IgD-negative memory B cell (primary cell): Measurements from ENCODE around the gene RAB15. TPM values are rescaled to one million over a fixed set of nuclear protein-coding genes. Genes with fewer than 3 reads are reported as not detected.

Experiments
- H3K27ac Mint-ChIP-seq, 3 donors: one replicate each; pipeline ENCODE4 v1.8.0; 2020 to 2022; ENCODE audit warnings: mild to moderate bottlenecking in 3 of 3, mixed read lengths in 3 of 3, moderate library complexity in 1 of 3
- H3K27me3 Mint-ChIP-seq: one replicate; pipeline ENCODE4 v1.8.0; 2021; ENCODE audit warnings: mixed read lengths
- H3K36me3 Mint-ChIP-seq: one replicate; pipeline ENCODE4 v1.8.0; 2020; ENCODE audit warnings: mild to moderate bottlenecking, mixed read lengths
- H3K4me1 Mint-ChIP-seq, 3 donors: one replicate each; pipeline ENCODE4 v1.8.0; 2020 to 2022; ENCODE audit warnings: mixed read lengths in 3 of 3, mild to moderate bottlenecking in 1 of 3
- H3K4me3 Mint-ChIP-seq, 4 donors: one replicate each; pipeline ENCODE4 v1.8.0; 2020 to 2022; ENCODE audit warnings: mild to moderate bottlenecking in 4 of 4, mixed read lengths in 4 of 4, moderate library complexity in 3 of 4
- H3K9me3 Mint-ChIP-seq, 3 donors: one replicate each; pipeline ENCODE4 v1.8.0; 2020 to 2021; ENCODE audit warnings: mixed read lengths in 3 of 3, mild to moderate bottlenecking in 1 of 3
- polyA plus RNA-seq: library from polyadenylated mRNA; unstranded; fragments of 300-500 nt; fragmentation: Illumina TruSeq; gene quantifications from one replicate; pipeline ENCODE4 v1.2.3, GENCODE V29; 2021

The RAB15 gene
- 0.58 TPM for polyA plus RNA-seq

DNA sequence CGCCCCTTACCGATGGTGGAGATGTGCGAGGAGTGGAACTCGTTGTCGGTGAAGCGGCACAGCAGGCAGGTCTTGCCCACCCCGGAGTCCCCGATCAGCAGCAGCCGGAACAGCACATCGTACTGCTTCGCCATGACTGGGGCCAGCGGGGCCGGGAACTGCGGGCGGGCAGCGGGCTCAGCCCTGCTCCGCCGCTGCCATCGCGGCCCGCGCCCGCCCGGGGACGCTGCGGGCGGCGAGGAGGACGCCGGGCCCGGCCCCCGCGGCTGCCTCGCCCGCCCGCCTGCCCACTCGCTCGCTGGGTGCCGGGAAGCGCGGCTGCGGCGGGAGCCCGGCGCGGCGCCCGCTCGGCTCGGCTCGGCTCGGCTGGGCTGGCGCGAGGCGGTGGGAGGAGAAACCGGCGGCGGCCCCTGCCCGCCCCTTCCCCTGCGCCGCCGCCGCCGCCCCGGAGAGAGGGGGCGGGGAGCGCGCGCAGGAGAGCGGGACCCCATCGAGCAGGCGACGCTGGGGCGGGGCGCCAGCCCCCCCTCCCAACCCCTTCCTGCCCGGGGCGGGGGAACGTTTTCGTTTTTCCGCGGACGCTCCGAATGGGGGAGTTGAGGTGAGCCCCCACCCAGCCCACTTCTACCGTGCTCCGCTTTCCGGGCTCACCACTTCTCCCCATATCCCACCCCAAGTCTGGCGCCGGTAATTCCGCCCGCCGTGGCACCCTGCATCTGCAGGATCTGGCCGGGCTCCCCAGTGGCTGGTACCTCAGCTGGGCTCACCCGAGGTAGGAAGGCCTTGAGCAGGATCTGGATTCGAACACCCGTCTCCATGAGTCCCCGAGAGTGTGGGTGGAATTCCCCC, at the start of gene RAB15:
TSS of gene RAB15 (minus strand) at position 394 of the 849 bp plus-strand sequence. CDS start at position 134, 260 bp downstream.
- Mint-ChIP-seq H3K27me3 (peaks cover 14% of the 10 kb centered on the region), H3K4me1 (peaks cover 0 to 3% (median 2%) of the 10 kb centered on the region in 3 donors), H3K4me3 (peak within 1 kb of the TSS; percentile 78 to 93 (median 88)), H3K9me3 (no peaks in the 10 kb centered on the region), H3K27ac (no peak within 1 kb of the TSS), H3K36me3 (peaks cover 2% of the 10 kb centered on the region)

DNA sequence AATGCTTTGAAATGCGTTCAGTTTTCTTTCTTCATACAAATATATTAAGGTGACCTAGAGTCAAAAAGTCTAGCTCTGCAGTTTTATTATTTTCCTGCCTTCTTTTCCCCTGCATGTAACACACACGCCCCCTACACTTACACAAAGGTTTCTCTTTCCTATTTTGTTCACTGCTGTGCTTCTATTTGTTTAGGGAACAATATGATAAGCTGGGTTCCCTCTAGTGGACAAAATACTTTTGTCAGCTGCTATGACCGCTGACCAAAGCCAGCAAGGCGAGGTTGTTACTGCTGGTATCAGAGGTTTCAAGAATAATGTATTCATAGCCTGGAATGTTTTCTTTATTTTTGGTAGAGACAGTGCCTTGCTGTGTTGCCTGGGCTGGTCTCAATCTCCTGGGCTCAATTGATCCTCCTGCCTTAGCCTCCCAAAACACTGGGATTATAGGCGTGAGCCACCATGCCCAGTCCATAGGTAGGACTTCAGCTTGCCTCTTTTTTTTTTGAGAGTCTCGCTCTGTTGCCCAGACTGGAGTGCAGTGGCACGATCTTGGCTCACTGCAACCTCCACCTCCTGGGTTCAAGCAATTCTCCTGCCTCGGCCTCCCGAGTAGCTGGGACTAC, 47.9 kb upstream of the RAB15 start:
- Mint-ChIP-seq H3K27ac (no peak overlapping the region), H3K4me3 (no peak overlapping the region), H3K36me3 (peaks cover 7% of the 10 kb centered on the region), H3K4me1 (peaks cover 0 to 2% (median 2%) of the 10 kb centered on the region in 3 donors), H3K9me3 (no peaks in the 10 kb centered on the region), H3K27me3 (no peaks in the 10 kb centered on the region)

DNA sequence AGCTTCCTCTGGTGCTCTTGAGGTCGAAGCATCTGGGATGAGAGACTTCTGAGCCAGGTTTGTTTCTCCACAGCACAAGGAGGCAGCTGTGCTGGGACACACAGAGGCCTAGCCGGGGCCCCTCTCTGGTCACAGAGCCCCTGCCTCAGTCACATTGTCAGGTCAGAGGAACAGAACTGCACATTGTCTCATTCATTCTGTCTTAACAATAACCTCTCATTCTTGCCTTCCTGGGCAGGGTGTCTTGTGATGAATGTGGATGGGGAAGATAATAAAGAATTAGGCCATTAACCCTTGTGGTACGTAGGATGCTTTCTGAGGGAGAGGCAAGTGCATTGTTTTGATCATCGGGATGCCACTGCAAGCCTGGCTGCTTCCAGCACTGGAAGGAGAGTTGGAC, 44.3 kb upstream of the RAB15 start:
- Mint-ChIP-seq H3K36me3 (peaks cover 7% of the 10 kb centered on the region), H3K9me3 (no peaks in the 10 kb centered on the region), H3K27ac (no peak overlapping the region), H3K4me1 (peaks cover 0 to 4% (median 2%) of the 10 kb centered on the region in 3 donors), H3K4me3 (no peak overlapping the region), H3K27me3 (no peaks in the 10 kb centered on the region)

DNA sequence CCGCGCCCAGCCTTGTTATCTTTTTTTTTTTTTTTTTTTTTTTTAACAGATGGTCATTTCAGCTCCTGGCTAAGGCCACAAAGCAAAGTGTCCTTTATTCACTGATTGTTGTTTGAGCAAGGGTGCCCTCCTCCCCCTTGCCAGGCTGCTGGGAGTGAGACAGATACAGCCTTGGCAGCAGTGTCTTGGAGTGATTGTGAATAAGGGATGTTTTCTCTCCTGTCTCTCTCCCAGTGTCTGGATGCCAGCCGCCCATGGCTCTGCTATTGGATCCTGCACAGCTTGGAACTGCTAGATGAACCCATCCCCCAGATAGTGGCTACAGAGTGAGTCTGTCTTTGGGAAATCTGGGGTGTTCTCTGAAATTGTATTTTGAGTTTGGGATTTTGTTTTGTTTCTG, 43.3 kb upstream of the RAB15 start:
- Mint-ChIP-seq H3K27ac (no peak overlapping the region), H3K36me3 (peaks cover 7% of the 10 kb centered on the region), H3K4me1 (peaks cover 0 to 4% (median 2%) of the 10 kb centered on the region in 3 donors), H3K27me3 (no peaks in the 10 kb centered on the region), H3K4me3 (no peak overlapping the region), H3K9me3 (no peaks in the 10 kb centered on the region)

DNA sequence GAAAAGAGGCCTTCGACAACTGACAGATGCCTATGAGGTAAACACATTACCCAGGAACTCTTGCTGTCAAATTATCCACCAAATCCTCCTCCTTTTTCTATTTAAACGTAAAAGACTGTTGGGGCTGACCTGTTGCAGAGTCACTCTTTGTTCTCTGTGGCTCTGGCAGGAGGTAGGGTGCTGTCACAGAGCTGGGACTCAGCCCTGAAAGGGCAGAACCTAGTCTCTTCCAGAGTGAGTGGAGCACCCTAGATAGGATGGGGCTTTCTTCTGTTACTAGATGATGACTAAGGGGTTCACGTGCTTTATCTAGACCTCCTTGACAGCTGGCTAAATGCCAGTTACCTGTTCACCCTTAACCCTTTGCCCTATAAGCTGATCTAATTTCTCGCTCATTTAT, 40.2 kb upstream of the RAB15 start:
- Mint-ChIP-seq H3K4me3 (no peak overlapping the region), H3K36me3 (peaks cover 8% of the 10 kb centered on the region), H3K27ac (no peak overlapping the region), H3K4me1 (peaks cover 0 to 2% (median 0%) of the 10 kb centered on the region in 3 donors), H3K9me3 (no peaks in the 10 kb centered on the region), H3K27me3 (no peaks in the 10 kb centered on the region)

DNA sequence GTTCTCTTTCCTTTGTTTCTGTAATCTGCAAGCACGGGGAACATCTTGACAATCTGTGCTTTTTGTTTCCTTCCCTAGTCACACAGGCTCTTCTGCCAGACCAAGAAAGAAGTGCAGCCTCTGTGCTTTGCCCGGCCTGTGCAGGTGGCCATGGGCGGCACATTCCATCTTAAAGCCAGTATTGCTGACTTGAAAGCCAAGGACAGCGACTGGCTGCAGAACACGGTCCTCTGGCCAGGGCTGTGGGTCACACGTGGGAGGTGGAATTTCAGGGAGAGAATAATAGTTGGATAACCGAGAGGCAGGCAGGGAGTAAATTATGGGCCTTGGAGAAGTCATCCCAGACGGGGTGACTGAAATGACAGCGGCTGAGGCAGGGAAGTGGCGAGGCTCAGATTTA, 39.4 kb upstream of the RAB15 start:
- Mint-ChIP-seq H3K4me3 (no peak overlapping the region), H3K4me1 (peaks cover 0 to 2% (median 0%) of the 10 kb centered on the region in 3 donors), H3K27ac (no peak overlapping the region), H3K27me3 (no peaks in the 10 kb centered on the region), H3K9me3 (no peaks in the 10 kb centered on the region), H3K36me3 (peaks cover 12% of the 10 kb centered on the region)

DNA sequence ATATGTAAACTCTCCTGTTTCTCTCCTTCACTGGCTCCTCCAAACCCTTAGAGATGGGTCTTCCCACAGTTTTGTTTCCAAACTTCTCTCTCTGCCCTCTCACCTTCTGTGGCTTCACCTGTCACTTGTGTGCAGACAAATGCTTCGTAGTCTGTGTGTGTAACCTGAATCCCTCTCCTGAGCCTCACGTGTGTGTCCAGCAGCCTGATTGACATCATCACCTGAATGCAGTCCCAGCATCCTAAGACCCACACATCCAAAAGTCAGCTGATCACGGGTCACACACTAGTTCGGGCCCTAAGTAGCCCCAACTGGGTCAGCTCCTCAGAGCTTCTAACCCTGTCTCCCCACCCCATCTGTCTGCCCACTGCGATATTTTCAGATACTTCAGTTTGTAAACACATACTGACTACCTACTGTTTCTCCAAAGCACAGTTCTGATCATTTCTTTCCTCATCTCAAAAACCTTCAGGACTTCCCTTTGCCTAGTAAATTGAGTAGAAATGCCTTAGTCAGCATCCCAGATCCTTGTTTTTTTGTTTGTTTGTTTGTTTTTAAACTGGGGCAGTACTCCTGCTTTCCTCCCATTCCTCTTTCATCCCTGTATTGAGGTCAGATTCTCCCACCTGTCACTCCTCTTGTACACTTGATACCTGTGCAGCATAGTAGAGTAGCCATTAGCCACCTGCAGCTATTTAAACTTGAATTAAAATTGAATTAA, 38.2 kb upstream of the RAB15 start:
- Mint-ChIP-seq H3K4me1 (peaks cover 0 to 2% (median 0%) of the 10 kb centered on the region in 3 donors), H3K9me3 (no peaks in the 10 kb centered on the region), H3K27me3 (no peaks in the 10 kb centered on the region), H3K27ac (no peak overlapping the region), H3K36me3 (peaks cover 13% of the 10 kb centered on the region), H3K4me3 (no peak overlapping the region)

DNA sequence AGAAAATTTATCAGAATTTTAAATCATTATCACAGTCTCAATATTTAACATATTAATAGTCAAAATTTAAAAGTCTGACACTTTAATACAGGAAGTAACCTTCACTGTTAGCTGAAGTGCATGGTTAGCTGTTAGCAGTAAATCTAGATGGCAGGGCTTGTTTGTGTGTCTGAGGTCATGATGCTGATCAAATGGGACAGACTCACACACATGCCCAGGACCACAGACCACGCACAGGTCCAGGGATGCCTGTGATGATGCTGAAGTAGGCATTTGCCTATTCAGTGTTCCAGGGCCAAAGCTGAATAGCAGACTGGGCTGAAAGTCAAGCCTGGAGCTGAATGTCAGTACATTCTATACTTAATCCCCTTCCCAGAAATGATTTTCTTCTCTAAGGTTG, 35.1 kb upstream of the RAB15 start:
- Mint-ChIP-seq H3K9me3 (no peaks in the 10 kb centered on the region), H3K4me1 (peaks cover 1 to 7% (median 5%) of the 10 kb centered on the region in 3 donors), H3K27ac (no peak overlapping the region), H3K4me3 (no peak overlapping the region), H3K36me3 (peaks cover 11% of the 10 kb centered on the region), H3K27me3 (no peaks in the 10 kb centered on the region)

DNA sequence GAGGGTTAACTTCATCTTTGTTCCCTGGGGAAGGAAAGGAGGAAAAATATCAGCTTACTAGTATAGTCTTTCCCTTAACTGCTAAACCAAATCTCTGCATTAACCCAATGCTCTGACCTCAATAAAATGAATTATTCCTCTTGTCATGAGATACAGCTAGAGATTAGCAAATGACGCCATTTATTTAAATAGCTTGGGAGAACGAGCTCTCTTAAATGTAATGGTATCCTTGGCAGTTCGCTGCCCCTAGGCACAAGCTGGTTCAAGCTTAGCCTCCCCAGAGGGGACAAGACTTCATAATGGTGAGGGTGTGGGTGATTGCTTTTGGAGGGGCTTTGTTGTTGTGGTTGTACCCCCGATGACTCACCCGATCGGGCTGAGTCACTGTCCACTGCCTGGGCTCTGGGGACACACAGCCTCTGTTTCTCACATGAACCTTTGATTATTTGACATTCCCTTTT, 34.2 kb upstream of the RAB15 start:
- H3K27me3 Mint-ChIP-seq = no peaks in the 10 kb centered on the region
- H3K36me3 Mint-ChIP-seq = peaks cover 11% of the 10 kb centered on the region
- H3K4me1 Mint-ChIP-seq = peaks cover 1 to 7% (median 6%) of the 10 kb centered on the region in 3 donors
- H3K4me3 Mint-ChIP-seq = no peak overlapping the region
- no peak overlapping the region for H3K27ac Mint-ChIP-seq
- no peaks in the 10 kb centered on the region for H3K9me3 Mint-ChIP-seq

DNA sequence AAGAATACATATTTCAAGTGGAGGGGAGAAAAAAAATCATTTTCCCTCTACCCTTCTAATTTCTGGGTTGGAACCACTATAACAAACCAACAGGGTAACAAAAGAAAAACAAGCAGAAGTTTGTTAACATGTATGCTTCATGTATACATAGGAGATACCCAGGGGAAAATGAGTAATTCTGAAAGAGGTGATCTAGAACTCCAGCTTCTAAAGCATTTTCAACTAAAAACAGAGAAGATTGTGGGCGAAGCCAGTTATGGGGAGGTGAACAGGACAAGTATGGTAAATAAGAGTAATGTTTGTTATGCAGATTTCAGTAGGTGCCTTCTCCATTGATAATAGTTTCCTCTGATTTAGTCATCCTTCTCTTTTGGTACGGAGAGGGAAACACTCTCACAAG, 31.3 kb upstream of the RAB15 start:
- Mint-ChIP-seq H3K4me3 (no peak overlapping the region), H3K4me1 (peaks cover 1 to 7% (median 6%) of the 10 kb centered on the region in 3 donors), H3K36me3 (peaks cover 7% of the 10 kb centered on the region), H3K27me3 (no peaks in the 10 kb centered on the region), H3K27ac (no peak overlapping the region), H3K9me3 (no peaks in the 10 kb centered on the region)

DNA sequence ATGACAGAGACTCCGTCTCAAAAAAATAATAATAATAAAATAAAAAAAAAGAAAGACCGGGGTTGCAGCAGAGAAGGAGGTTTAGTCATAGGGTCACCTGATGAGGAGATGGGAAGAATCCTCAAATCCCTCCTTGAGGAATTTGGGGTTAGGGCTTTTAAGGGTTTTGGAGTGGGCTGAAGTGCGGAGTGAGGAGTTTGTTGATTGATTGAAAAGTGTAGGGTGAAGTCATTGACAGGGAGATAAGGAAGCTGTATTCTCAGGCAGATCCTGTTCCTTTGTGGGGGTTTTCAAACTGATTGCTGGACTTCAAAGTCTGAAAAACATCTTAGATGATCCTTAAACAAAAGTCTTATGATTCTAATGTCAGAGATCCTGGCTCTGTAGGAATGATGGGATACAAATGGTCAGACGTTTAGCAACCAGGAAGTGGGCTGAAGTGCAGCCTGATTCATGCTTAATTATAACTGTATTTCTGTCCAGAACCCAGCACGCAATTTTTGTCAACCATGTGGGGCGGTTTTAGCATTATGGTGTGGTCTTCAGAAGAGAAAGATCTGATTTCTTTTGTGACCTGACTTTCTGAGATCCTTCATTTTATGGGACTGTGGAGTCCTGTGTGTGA, 30.6 kb upstream of the RAB15 start:
- no peak overlapping the region for H3K27ac Mint-ChIP-seq
- H3K4me3 Mint-ChIP-seq = no peak overlapping the region
- no peaks in the 10 kb centered on the region for H3K9me3 Mint-ChIP-seq
- H3K27me3 Mint-ChIP-seq = no peaks in the 10 kb centered on the region
- peaks cover 7% of the 10 kb centered on the region for H3K36me3 Mint-ChIP-seq
- H3K4me1 Mint-ChIP-seq = peaks cover 1 to 7% (median 6%) of the 10 kb centered on the region in 3 donors

DNA sequence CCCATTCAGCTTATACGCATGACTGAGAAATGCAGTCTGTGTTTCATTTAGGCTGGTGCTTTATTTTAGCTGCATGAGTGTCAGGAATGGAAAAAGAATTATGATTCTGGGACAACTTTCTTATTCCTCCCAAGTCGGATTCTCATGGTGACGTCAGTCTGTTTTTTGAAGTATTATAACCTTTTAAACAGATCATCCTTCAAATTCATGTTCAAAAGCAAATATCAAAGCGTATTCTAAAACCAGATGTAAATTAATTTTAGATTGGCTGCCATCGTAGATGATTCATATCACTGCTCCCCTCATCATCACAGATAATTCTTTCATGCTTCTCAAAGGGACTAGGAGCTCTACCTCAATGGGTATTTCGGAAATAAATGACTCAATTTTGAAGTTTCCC, 29.6 kb upstream of the RAB15 start:
- Mint-ChIP-seq H3K4me3 (no peak overlapping the region), H3K27ac (no peak overlapping the region), H3K4me1 (peaks cover 9 to 10% (median 9%) of the 10 kb centered on the region in 3 donors), H3K27me3 (no peaks in the 10 kb centered on the region), H3K36me3 (peaks cover 5% of the 10 kb centered on the region), H3K9me3 (no peaks in the 10 kb centered on the region)

DNA sequence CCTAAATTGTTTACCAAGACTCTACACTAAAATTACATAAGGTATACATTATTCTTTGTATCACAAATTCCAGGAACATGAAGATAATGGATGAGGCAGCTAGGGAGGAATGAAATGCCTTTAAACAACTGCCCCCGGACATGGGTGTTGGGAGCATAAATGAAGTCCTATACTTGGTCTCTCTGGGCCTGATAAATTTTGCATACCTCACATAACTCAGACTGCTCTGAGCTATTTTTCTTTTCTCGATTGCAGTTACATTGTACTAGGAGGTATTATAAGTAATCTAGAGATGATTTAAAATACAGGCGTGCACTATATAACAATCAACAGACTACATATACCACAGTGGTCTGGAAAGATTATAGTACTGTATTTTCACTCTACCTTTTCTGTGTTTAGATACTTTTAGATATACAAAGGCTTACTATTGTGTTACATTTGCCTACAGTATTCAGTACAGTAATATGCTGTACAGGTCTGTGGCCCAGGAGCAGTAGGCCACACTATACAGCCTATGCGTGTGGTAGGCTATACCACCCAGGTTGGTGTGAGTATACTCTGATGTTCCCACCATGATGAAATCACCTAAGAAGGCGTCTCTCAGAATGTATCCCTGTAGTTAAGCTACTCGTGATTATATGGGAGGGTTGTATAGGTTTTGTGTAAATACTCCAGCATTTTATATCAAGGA, 28.9 kb upstream of the RAB15 start:
- H3K4me1 Mint-ChIP-seq = peaks cover 9 to 10% (median 9%) of the 10 kb centered on the region in 3 donors

DNA sequence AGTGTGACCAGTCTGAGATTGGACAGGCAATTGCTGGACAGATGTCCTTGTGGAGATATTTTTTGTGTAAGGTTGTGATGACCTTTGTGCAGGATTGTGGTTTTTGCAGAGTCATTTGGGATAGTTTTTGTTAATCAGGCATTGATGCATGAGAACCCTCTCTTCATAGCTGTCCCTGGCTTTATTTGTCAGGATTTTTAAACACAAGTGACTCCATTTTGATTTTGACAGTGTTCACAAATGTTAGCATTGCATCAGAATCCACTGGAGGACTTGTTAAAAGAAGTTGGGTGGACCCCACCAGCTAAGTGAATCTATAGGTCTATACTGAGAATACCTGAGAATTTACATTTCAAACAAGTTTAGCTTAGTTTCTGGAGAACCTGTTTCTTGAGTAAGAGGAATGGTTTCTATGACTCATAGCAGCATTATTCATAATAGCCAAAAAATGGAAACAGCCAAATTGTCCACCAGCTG, 26.4 kb upstream of the RAB15 start:
- peaks cover 10 to 11% (median 10%) of the 10 kb centered on the region in 3 donors for H3K4me1 Mint-ChIP-seq
- no peaks in the 10 kb centered on the region for H3K36me3 Mint-ChIP-seq
- H3K9me3 Mint-ChIP-seq = no peaks in the 10 kb centered on the region
- H3K27ac Mint-ChIP-seq = no peak overlapping the region
- H3K27me3 Mint-ChIP-seq = no peaks in the 10 kb centered on the region
- H3K4me3 Mint-ChIP-seq = no peak overlapping the region

More for the DNA sequence above, 28.9 kb upstream of the RAB15 start:
- peaks cover 3% of the 10 kb centered on the region for H3K36me3 Mint-ChIP-seq
- H3K4me3 Mint-ChIP-seq = no peak overlapping the region
- H3K9me3 Mint-ChIP-seq = no peaks in the 10 kb centered on the region
- no peak overlapping the region for H3K27ac Mint-ChIP-seq
- no peaks in the 10 kb centered on the region for H3K27me3 Mint-ChIP-seq
